CD4-positive, alpha-beta T cell treated with Interleukin-15 for 4 hours (primary cell): ENCODE data around the gene USP51.
"Not testable (repeated sequence)": the region's sequence is repeated elsewhere in the genome, so short reads cannot be mapped to it uniquely, and the experiment has no call there.

Source experiments
- DNase-seq: peaks from one replicate; pipeline ENCODE4 v3.0.0-alpha.2; 2020; ENCODE audit warnings: low spot score

The USP51 gene

DNA sequence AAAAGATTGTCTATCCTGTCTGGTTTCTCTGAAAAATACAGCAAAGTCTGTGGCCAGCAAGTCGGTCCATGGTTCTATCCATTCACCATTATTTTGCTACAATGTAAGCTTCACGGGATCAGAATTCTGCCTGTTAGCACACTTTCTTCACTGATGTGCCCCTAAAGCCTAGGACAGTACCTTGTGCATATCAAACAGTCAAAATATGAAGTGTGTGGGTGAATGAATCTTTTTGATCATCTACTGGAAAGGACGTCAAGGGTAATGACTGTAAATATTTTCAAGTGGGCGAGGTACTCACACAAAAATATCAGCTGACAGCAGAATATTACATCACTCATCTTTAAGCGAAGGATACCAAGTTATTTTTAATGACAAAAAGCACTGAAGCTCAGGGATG is 24.5 kb downstream of the USP51 start:
- not testable (repeated sequence) for DNase-seq

DNA sequence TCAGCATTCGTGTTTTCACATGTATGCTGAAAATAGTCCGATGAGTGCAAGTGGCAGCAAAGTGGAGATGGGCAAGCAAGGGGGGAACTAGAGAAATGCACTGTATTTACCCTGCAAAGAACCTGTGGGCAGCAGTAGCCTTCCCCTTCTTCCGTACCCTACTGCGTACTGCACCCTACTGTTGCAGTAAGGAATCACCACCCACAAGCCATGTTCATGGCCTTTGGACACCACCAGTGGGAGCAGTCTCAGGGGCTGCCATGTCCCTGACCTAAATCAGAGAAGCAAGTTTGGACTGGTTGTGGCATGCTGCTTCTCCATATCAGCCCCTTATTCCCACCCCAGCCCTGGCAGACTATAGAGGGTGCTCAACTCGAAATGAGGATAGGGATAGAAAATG is 25.6 kb downstream of the USP51 start:
- DNase-seq = not testable (repeated sequence)

DNA sequence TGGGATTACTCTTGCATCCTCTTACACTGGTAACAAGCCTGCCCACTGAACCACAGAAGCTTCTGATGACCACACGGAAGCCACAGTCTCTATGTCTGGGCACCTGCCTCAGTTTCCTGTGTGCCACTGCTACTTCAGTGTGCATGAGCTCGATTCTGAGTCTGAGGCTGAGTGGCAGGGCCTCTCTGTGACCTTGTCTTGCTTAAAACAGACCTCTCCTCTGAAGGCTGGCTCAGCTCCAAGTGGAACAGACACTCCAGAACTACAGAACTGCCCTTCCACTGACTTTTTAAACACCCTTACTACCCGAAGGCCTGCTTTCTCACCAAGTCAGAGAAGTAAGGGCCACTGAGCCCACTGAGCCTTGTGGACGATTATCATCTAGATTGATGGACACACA is 29.7 kb downstream of the USP51 start:
- not testable (repeated sequence) for DNase-seq

- not testable (repeated sequence) for DNase-seq
Observed at GRCh38 chrX:55459426-55459825, 30.2 kb downstream of the USP51 start.

DNA sequence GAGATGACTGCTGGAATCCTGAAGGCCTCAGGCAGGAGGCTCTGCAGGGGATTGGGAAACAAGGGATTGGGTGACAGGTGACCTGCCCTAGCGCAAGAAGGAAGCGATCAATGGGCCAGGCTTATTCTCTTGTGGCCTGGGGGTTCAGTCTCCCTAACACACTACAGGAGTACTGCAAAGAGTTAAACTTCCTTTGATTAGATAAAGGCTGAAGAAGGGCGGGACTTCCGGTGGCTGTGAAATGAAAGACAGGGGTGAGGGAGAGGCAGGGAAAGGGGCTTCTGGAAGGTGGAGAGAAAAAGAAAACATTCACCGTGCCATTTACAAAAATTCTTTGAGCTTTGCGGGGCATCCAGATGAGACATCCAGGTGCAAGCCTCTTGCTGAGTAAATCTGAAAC is 33.9 kb downstream of the USP51 start:
- not testable (repeated sequence) for DNase-seq

- no peak for DNase-seq
Observed at GRCh38 chrX:55452833-55453124, 36.9 kb downstream of the USP51 start.

GRCh38 chrX:55451990-55452832 is 37.4 kb downstream of the USP51 start, which contains the start of gene MAGEH1:
Gene MAGEH1, plus strand, starts transcription at chrX:55452127. Its CDS starts 248 bp downstream, at chrX:55452375.
- DNase-seq = peak; percentile 75

DNA sequence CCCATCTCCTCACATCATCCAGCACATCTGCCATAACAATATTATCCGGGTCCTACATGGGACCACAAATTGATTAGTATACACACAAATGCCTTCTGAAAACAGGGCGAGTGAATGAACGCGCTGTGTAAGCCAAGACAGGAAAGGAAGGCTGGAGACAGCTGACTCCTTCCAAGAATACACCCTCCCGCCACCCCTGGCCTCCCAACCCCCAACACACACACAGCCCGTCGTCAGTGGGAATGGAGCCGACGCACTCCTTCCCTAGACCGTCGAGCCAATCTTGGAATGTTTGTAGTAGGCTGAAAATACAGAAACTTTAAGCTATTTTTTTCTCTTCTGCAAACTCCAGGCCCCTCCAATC is 38.0 kb downstream of the USP51 start:
- DNase-seq = no peak

DNA sequence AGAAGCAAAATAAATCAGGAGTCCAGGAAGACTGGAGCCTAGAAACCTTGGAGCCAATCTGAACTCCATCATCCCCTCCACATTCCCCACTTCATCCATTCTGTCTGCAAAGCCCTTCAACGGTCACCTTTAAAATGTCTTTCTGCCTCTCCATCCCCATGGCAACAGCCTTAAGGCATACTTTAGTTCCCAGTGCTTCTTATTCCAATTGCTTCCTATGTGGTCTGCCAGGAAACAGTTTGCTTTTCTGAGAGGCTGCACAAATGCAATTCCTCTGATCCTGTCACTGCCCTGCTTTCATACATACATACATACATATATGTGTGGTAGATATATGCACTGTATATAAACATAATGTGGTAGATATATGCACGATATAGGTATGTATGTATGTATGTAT is 38.5 kb downstream of the USP51 start:
- no peak for DNase-seq

- no peak for DNase-seq
Observed at GRCh38 chrX:55450259-55450658, 39.4 kb downstream of the USP51 start.

DNA sequence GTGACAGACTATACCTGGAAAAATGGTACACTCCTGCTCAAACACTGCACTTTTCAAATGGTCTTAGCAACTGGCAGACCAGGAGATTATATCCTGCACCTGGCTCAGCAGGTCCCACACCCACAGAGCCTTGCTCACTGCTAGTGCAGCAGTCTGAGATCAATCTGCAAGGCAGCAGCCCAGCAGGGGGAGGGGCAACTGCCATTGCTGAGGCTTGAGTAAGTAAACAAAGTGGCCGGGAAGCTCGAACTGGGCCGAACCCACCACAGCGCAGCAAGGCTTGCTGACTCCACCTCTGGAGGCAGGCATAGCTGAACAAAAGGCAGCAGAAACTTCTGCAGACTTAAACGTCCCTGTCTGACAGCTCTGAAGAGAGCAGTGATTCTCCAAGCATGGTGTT is 46.2 kb downstream of the USP51 start:
- DNase-seq = not testable (repeated sequence)
